IPS-15b (cell line): ENCODE data around the gene THADA.

Experiments
- H3K27me3 ChIP-seq: one replicate; pipeline ENCODE4 v1.6.1; 2013; ENCODE audit warnings: low read length; ENCODE audit not compliant: control insufficient read depth, insufficient read depth
- H3K36me3 ChIP-seq: one replicate; pipeline ENCODE4 v1.6.1; 2013; ENCODE audit warnings: low read length; ENCODE audit not compliant: control insufficient read depth, insufficient read depth
- H3K4me1 ChIP-seq: one replicate; pipeline ENCODE4 v1.6.1; 2013; ENCODE audit warnings: mild to moderate bottlenecking, low read length; ENCODE audit not compliant: control insufficient read depth, insufficient read depth
- H3K4me3 ChIP-seq: one replicate; pipeline ENCODE4 v1.5.1; 2013; ENCODE audit warnings: low read depth, low read length
- H3K9ac ChIP-seq: one replicate; pipeline ENCODE4 v1.6.1; 2013; ENCODE audit warnings: low read depth, mild to moderate bottlenecking, low read length
- H3K9me3 ChIP-seq: one replicate; pipeline ENCODE4 v1.6.1; 2013; ENCODE audit warnings: mild to moderate bottlenecking, low read length; ENCODE audit not compliant: control insufficient read depth, insufficient read depth

Gene THADA

DNA sequence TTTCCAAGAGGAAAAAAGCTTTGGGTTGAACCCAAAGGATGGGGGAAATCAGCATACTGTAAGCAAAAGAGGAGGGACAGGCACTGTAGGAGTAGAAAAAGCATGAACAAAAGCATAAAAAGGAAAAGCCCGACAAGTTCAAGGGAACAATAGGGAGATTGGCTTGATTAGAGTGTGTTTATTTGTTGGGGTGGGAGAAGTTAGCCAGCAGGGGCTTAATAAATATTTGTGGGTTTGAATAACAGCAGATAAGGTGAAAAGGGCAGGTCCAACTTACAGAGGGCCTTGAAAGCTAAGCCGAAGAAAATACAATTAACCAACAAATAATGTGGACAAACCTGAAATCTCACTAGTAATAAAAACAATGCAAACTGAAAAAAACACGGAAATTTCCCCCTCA is 126.7 kb downstream of the THADA start:
- no peak overlapping the region for H3K4me3 ChIP-seq

GRCh38 chr2:43467891-43468290 is 127.9 kb downstream of the THADA start:
- no peak overlapping the region for H3K4me3 ChIP-seq

More for the DNA sequence above, 126.7 kb downstream of the THADA start:
- peaks cover 7% of the 10 kb centered on the region for H3K4me1 ChIP-seq
- H3K27me3 ChIP-seq = no peaks in the 10 kb centered on the region
- H3K9me3 ChIP-seq = no peaks in the 10 kb centered on the region
- H3K9ac ChIP-seq = no peak overlapping the region
- H3K36me3 ChIP-seq = no peaks in the 10 kb centered on the region

DNA sequence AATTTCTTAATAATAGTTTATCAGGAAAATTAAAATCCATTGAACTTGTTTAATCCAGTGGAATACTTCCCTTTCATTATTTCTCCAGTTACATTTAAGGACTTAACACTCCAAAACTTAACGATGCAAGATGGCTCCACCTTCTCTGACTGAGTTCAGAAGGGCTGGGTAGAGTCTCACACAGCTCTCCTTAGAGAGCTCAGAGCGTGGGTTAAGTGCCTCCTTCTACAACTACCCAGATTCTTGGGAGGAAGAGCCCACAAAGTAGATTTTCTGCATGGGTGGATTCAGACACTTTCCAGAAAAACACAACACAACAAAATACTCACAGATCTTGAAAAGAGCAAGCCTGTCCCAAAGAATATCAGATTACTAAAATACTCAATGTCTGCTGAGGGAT is 130.6 kb downstream of the THADA start:
- Histone ChIP-seq H3K9ac (no peak overlapping the region), H3K4me1 (peaks cover 7% of the 10 kb centered on the region), H3K9me3 (no peaks in the 10 kb centered on the region), H3K27me3 (no peaks in the 10 kb centered on the region), H3K4me3 (no peak overlapping the region), H3K36me3 (no peaks in the 10 kb centered on the region)

More at GRCh38 chr2:43467891-43468290, 127.9 kb downstream of the THADA start:
- H3K9ac ChIP-seq = no peak overlapping the region
- H3K36me3 ChIP-seq = no peaks in the 10 kb centered on the region
- H3K4me1 ChIP-seq = peaks cover 7% of the 10 kb centered on the region
- no peaks in the 10 kb centered on the region for H3K9me3 ChIP-seq
- H3K27me3 ChIP-seq = no peaks in the 10 kb centered on the region

- Histone ChIP-seq H3K4me3 (no peak overlapping the region), H3K4me1 (peaks cover 7% of the 10 kb centered on the region), H3K27me3 (no peaks in the 10 kb centered on the region), H3K36me3 (no peaks in the 10 kb centered on the region), H3K9ac (no peak overlapping the region), H3K9me3 (no peaks in the 10 kb centered on the region)
Observed at GRCh38 chr2:43464590-43464989, 131.2 kb downstream of the THADA start.

GRCh38 chr2:43462866-43463641 is 132.8 kb downstream of the THADA start:
- no peaks in the 10 kb centered on the region for H3K27me3 ChIP-seq
- no peaks in the 10 kb centered on the region for H3K9me3 ChIP-seq
- no peaks in the 10 kb centered on the region for H3K36me3 ChIP-seq
- H3K4me1 ChIP-seq = no peaks in the 10 kb centered on the region
- H3K4me3 ChIP-seq = no peak overlapping the region
- H3K9ac ChIP-seq = no peak overlapping the region

GRCh38 chr2:43461453-43462073 is 134.3 kb downstream of the THADA start:
- Histone ChIP-seq H3K4me1 (no peaks in the 10 kb centered on the region), H3K4me3 (no peak overlapping the region), H3K9me3 (no peaks in the 10 kb centered on the region), H3K9ac (no peak overlapping the region), H3K36me3 (no peaks in the 10 kb centered on the region), H3K27me3 (no peaks in the 10 kb centered on the region)

DNA sequence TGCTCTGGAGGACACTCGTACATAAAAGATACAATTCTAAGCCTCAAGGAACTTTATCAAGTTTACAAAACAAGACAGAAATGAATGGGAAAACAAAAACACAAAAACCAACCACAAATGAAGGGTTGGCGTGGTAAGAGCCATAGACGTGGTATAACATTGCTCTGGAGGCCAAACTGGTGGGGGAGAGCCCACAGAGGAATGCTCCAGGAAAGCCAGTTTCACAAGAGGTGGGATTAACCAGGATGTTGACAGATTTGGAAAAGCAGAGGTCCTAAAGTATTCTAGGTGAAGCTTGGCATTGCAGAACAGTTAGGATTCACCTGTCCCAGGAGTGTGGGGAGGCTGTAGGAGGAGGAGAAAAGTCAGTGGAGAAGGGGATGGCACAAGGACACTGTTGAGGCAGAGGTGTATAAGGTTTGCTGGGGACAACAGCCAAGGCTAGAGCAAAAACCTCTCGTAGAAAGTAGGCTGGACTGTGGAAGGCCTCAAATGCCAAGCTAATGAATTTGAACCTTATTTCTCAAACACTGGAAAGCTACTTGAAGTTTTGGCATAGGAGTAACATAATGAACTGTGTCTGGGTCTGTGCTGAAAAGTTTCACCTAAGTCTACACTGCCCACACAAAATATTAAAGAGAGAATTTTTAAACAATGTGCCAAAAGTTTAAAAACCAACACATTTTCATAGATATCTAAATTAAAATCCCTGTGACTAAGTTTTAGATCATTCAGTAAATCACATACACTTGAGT is 135.1 kb downstream of the THADA start:
- no peak overlapping the region for H3K4me3 ChIP-seq
- H3K9ac ChIP-seq = no peak overlapping the region
- no peaks in the 10 kb centered on the region for H3K27me3 ChIP-seq
- no peaks in the 10 kb centered on the region for H3K4me1 ChIP-seq
- H3K9me3 ChIP-seq = no peaks in the 10 kb centered on the region
- H3K36me3 ChIP-seq = no peaks in the 10 kb centered on the region

DNA sequence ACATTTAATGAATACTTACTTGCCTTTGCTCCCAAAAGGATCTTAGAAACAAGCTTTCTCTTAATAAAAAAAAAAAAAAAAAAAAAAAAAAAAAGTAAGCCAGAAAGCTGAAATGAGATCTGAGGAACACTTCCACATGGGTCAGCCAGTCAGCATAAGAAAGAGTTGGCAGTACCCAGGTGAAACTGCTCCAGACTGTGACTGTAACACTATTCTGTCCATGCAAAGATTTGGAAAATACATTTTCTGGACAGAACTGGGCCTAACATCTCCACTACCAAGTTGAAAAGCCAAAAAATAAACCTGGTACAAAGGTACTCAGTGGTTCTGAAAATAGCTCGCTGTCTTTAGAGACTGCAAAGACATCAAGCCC is 135.7 kb downstream of the THADA start:
- no peaks in the 10 kb centered on the region for H3K9me3 ChIP-seq
- no peaks in the 10 kb centered on the region for H3K36me3 ChIP-seq
- H3K27me3 ChIP-seq = no peaks in the 10 kb centered on the region
- H3K4me1 ChIP-seq = no peaks in the 10 kb centered on the region
- no peak overlapping the region for H3K4me3 ChIP-seq
- H3K9ac ChIP-seq = no peak overlapping the region

DNA sequence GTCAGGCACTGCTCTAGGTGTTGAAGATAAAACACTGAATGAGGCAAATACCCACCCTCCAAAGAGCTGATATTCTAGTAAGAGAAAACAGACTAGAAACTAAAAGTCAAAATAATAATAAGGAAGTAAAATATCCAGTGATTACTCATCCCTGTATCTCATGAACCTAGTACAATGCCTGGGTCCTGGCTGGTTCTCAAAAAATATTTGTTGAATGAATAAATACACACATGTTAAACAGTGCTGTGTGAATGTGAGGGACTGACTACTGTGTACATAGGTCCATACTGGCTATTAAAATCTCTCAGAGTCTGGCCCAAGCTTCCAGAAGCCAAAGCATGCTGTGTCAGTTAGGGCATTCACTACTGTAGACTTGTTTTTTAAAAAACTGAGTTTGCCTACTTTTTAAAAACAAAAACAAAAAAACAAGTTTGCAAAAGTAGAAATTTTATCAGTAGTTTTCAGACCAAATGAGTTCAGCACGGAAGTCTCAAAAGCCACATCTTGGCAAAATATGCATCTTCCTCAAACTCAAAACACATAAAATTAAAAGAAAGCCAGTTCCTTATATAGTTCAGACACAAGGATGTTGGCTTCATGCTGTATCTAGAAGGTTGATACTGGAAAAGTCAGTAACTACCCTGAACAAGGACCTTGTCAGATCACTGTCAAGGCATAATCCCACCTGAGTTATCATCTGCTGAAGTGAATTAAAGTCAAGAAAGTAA is 136.2 kb downstream of the THADA start:
- Histone ChIP-seq H3K9ac (no peak overlapping the region), H3K9me3 (no peaks in the 10 kb centered on the region), H3K36me3 (no peaks in the 10 kb centered on the region), H3K4me3 (no peak overlapping the region), H3K4me1 (no peaks in the 10 kb centered on the region), H3K27me3 (no peaks in the 10 kb centered on the region)

- no peaks in the 10 kb centered on the region for H3K4me1 ChIP-seq
- no peaks in the 10 kb centered on the region for H3K36me3 ChIP-seq
- H3K9me3 ChIP-seq = no peaks in the 10 kb centered on the region
- H3K27me3 ChIP-seq = no peaks in the 10 kb centered on the region
- no peak overlapping the region for H3K9ac ChIP-seq
- no peak overlapping the region for H3K4me3 ChIP-seq
Observed at GRCh38 chr2:43458014-43458628, 137.7 kb downstream of the THADA start.
